Brain microvascular endothelial cell (primary cell): ENCODE results near the gene LCN12.

Experiments
- DNase-seq: peaks from one replicate; pipeline ENCODE4 v3.0.0-alpha.2; 2020
- H3K27ac ChIP-seq: fragments of 250-450 bp; sonication (Bioruptor Pico); 2 replicates; pipeline ENCODE4 v1.5.1; 2020; ENCODE audit warnings: mild to moderate bottlenecking, moderate library complexity
- H3K27me3 ChIP-seq: fragments of 250-450 bp; sonication (Bioruptor Pico); replicated peaks from 2 replicates; pipeline ENCODE4 v1.5.1; 2020; ENCODE audit warnings: mild to moderate bottlenecking
- H3K36me3 ChIP-seq: fragments of 250-450 bp; sonication (Bioruptor Pico); replicated peaks from 2 replicates; pipeline ENCODE4 v1.5.1; 2020; ENCODE audit warnings: mild to moderate bottlenecking
- H3K4me3 ChIP-seq: 2 replicates; pipeline ENCODE4 v1.5.1; 2011; ENCODE audit warnings: low read depth, mild to moderate bottlenecking, control low read depth, low read length, moderate library complexity
- CTCF ChIP-seq: IDR thresholded peaks from 2 replicates; pipeline ENCODE4 v1.5.1; 2011; ENCODE audit warnings: low read depth, mild to moderate bottlenecking, moderate library complexity, low read length, control low read depth, inconsistent platforms; ENCODE audit errors: missing control alignments
- in situ Hi-C: cut with HindIII; loops from 2 replicates; pipeline ENCODE4 v1.10.0; 2017; ENCODE audit warnings: low sequenced_read_pairs, low pct_ligation_motif_present

LCN12 gene

GRCh38 chr9:136969774-136970173 lies 17.7 kb downstream of the LCN12 start:
- H3K27ac ChIP-seq = no peak overlapping the region
- no peaks in the 10 kb centered on the region for H3K36me3 ChIP-seq
- TF ChIP-seq CTCF = no peak
- no peaks in the 10 kb centered on the region for H3K27me3 ChIP-seq
- DNase-seq = no peak
- no peak overlapping the region for H3K4me3 ChIP-seq
- in situ Hi-C loops = no loop called here

- Histone ChIP-seq H3K4me3 (no peak overlapping the region), H3K27ac (no peak overlapping the region), H3K27me3 (no peaks in the 10 kb centered on the region), H3K36me3 (no peaks in the 10 kb centered on the region)
- in situ Hi-C loops = no loop called here
- no peak for DNase-seq
- TF ChIP-seq CTCF = no peak
Observed at GRCh38 chr9:136970361-136970760, 18.3 kb downstream of the LCN12 start.

DNA sequence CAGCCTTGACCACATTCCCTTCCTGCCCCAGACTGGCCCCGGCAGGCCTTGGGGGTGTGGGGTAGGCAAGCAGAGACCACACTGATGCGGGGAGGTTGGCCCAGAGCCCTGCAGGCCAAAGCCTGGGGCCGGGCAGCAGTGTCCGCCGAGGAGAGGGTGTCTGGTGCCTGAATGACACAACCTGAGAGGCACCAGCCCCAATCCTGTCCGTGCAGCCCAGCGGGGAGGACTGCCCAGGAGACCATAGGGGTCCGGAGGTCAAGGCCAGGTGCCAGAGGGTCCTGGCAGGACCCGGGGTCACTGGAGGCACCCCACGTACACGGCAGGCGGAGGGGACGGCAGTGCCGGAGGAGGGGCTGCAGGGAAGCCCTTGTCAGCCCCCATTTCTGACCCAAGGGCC lies 19.7 kb downstream of the LCN12 start:
- Histone ChIP-seq H3K27ac (no peak overlapping the region), H3K36me3 (no peaks in the 10 kb centered on the region), H3K27me3 (no peaks in the 10 kb centered on the region), H3K4me3 (no peak overlapping the region)
- no peak for TF ChIP-seq CTCF
- in situ Hi-C loops = no loop called here
- DNase-seq = no peak

- no peaks in the 10 kb centered on the region for H3K36me3 ChIP-seq
- DNase-seq = no peak
- in situ Hi-C loops = no loop called here
- H3K27ac ChIP-seq = no peak overlapping the region
- H3K4me3 ChIP-seq = no peak overlapping the region
- no peaks in the 10 kb centered on the region for H3K27me3 ChIP-seq
- TF ChIP-seq CTCF = no peak
Observed at GRCh38 chr9:136972335-136972734, 20.3 kb downstream of the LCN12 start.

DNA sequence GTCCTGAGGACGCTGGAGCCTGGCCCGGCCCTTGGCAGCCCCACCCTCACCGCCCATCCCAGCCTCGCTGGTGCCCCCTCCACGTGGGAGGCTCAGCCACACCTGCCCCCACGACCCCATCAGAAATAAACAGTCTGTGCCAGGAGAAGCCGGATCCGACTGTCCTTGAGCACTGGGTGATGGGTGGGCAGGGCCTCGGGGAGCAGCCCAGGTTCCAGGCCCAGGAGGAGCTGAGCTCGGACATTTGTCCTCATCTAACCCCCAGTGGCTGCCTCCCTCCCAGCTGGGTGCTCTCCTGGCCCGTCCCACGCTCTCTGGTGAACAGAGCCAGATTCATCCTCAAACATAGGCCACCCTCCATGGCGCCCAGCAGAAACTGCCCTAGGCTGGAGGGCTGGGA lies 20.7 kb downstream of the LCN12 start:
- Histone ChIP-seq H3K27ac (no peak overlapping the region), H3K4me3 (no peak overlapping the region), H3K27me3 (no peaks in the 10 kb centered on the region), H3K36me3 (no peaks in the 10 kb centered on the region)
- no peak for DNase-seq
- no peak for TF ChIP-seq CTCF
- in situ Hi-C loops = no loop called here

DNA sequence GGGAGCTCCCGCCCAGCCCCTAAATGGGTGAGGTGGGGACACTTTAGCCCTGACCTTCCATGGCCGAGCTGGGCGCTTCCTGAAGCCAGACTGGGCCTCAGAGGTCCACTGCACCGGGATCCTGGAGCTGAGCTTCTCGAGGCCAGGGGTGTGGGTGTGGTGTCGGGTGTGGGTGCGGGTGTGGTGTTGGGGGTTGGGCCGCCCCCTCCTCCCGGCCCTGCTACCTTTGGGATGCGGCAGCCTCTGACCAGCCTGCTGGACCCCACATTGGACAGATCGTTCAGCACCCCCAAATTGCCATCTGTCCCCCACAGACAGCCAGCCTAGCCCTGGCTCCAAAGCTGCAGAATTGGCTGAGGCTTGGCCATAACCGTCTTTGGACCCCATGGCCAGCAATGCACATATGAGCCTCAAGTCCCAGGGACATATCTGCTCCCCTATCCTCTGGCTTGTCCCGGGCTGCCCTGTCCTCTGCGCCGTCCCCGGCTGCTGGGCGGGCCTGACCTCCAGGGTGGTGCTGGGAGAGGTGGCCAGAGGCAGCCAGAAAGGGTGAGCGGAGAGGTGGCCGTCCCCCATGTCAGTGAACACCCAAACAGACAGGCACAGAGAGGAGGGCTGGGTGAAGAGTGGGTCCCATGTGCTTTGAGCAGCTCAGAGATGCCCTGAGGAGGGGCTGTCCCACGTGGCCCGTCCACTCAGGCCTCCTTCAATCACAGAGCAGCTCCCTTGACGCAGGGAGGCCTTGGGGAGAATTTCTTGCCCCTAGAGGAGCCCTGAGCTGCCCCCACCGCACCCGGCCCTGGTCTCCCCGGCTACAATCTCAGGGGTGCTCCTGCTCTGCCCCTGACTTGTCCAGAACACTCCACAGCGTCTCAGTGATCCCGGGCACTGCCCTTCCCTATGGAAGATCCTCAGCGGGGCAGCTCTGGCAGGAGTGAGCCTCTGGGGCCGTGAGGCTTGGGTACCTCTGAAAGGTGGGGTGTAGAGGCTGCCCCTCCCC lies 21.8 kb downstream of the LCN12 start:
- no peak for TF ChIP-seq CTCF
- H3K36me3 ChIP-seq = no peaks in the 10 kb centered on the region
- in situ Hi-C loops = no loop called here
- no peaks in the 10 kb centered on the region for H3K27me3 ChIP-seq
- DNase-seq = no peak
- no peak overlapping the region for H3K4me3 ChIP-seq
- H3K27ac ChIP-seq = no peak overlapping the region
